Activated CD4-positive, alpha-beta T cell treated with anti-CD3 and anti-CD28 coated beads, Interleukin-2, Interleukin-6, amounts not matched to agents 100 ng/mL and 50 ng/mL, durations not matched to agents 16 hours and 8 hours (primary cell): ENCODE data around the gene ZDHHC13.
"Not testable (repeated sequence)": the region's sequence is repeated elsewhere in the genome, so short reads cannot be mapped to it uniquely, and the experiment has no call there.

Source experiments
- DNase-seq: peaks from one replicate; pipeline ENCODE4 v3.0.0-alpha.2; 2020

ZDHHC13 gene

DNA sequence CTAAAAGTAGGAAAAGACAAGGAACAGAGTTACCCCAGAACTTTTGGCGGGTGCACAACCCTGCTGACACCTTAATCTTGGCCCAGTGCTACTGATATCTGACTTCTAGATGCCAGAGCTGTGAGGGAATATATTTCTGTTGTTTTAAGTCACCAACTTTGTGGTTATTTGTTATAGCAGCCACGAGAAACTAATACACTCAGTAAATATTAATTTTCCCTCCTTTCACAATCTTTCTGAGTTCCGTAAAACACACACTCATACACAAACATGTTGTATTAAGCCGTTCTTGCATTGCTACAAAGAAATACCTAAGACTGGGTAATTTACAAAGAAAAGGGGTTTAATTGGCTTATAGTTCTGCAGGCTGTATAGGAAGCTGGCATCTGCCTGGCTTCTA is 16.1 kb upstream of the ZDHHC13 start:
- no peak for DNase-seq

DNA sequence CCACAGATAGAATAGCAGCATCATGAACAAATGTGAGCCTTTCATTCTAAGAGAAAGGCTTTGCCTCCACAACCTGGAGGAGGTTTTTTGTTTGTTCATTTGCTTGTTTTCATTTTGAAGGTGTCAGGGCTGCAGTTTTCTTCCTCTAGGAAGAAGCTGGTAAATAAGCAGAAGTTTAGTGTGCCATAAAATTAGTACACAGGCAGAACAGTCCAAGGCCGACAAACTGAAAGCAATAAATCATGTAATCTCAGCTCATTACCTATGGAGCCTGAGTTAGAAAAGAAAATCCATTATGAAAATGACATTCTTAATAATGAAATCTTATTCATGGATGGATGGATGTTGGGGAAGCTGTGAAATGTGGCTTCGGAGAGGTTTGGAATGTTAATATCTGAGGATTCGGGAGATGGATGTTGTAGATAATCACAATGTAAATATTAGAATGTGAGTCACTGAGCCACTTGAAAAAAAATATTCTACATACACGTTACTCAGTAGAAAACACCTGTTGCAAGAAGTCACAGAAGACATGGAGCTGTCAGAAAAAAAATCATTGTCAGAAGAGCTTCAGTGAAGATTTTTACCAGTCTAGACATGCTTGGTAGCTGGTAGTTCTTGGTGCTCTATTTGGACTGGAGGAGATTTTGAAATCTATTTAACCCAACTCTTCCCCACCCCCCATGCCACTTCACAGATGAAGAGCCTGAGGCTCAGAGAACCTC is 15.0 kb upstream of the ZDHHC13 start:
- DNase-seq, result no peak

DNA sequence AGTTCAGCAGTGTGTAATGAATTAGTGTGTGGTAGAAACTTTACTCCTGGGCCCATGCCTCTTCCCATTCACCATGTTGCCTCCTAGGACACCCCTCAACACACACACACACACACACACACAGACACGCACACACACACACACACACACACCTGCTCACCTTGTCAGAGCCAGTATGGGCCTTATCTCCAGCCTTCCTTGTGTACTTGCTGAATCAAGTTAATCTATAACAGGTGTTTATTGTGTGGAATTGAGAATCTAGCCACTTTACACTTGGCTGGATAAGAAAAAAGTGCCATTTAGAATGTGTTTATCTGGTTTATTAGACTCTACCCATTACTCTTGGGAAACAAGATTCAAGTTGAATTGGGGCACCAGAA is 14.5 kb upstream of the ZDHHC13 start:
- no peak for DNase-seq

DNA sequence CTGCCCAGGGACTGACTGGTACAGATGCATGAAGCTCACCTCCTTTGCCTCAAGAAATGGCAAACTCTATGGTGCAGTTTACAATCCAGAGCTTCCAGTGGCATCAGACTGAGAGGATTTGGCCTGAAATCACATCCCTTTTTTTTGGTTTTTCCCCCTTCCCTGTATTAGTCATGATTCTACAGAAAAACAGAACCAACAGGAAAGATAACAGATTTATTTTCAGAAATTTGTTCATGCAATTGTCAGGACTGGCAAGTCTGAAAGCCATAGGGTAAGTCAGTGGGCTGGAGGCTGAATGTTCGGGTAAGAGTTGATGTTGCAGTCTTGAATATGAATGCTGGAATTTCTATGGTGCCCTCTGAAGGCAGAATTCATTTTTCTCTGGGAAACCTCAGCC is 12.0 kb upstream of the ZDHHC13 start:
- no peak for DNase-seq

DNA sequence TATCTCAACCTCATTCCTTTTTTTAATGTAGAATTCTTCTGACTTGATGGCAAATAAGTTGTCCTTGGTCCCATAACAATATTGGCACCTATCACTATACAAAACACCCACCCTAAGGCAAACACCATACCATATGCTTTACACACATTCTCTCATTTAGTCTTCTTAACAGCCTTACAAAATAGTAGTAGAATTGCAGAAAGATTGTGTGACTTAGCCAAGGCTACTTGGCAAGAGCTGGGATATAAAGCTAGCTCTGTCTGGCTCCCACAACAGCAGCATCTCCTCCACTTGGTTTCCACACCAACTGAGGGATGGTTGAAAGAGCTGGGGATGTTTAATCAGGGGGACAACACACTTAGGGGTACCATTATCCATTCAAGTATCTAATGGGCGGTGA is 9.8 kb upstream of the ZDHHC13 start:
- DNase-seq, result no peak

DNA sequence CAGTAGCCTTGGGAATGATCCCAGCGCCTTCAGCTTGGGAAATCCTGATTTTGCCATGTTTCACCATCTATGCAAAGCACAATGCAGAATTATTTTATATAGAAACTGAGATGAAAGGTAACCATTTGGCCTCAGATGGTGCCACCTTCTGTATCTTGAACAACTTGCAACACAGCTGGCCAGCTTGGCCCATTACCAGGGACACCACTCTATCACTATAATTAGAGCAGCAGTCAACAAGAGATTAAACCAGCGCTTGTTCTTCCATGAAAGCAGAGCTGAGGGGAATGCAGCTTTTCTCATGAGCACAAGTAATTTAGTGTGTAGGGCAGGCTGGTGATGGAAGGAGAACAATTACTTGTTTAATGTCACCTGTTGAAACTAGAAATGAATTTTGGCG is 6.7 kb upstream of the ZDHHC13 start:
- no peak for DNase-seq

DNA sequence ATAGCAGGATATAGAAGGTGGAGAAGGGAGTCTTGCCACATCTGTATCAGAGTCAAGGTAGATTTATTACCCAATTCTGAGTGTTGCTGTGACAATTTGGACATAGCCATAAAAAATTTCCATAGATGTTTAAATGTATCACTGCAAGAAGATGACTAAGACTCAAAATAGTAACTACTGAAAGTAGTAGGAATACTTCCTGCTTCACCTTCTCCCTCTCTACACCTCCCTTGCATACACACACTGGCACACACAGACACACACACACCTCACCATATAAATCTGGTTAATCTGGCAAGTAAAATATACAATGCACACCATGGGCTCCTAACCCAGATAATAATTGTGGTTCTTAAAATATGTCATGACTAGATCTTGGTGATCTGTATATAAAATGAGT is 5.2 kb upstream of the ZDHHC13 start:
- no peak for DNase-seq

DNA sequence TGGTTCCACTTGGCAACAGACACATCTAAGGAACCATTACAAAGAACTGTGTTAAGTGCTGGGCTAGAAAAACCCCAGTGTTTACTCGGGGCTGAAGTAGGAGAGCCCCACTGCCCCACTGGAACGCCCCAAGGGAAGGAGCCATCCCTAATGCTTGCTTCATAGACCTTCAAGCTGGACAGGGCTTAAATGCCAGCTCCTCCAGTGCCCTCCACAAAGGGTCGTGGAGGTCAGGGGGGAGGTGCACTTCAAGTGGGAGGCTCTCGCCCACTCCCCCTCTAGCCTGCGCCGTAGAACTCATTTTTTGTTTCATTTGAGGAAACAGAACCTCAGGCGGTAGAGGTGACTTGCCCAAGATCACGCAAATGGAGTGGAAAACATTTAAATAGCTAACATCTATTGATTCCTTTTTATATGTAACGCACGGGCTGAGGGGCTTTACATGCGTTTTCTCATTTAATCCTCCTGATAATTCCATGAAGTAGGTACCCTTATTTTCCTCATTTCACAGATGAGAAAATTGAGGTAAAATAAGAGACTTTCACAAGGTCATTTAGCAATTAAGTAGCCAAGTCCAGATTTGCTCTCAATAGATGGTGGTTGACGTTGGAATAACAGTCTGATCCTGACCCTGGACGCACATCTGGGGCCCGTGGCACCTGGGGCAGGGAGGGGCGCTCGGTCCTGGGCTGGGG is 545 bp upstream of the ZDHHC13 start:
- peak; percentile 4 for DNase-seq

DNA sequence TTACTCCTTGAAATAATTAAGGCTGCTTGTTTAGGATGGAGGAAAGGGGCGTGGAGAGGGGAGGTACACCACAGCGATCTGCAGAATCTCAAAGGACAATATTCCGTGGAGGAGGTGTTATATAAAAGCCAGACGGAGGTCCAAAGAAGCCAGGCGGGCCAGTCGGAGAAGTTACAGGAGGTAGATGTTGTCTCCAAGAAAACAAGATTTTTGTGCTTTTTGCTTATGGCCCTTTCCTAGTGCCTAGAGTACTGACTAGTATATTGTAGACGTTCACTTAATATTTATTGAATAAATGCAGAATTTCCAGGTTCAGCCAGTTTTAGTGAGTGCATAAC is 761 bp downstream of the ZDHHC13 start:
- DNase-seq, result no peak

DNA sequence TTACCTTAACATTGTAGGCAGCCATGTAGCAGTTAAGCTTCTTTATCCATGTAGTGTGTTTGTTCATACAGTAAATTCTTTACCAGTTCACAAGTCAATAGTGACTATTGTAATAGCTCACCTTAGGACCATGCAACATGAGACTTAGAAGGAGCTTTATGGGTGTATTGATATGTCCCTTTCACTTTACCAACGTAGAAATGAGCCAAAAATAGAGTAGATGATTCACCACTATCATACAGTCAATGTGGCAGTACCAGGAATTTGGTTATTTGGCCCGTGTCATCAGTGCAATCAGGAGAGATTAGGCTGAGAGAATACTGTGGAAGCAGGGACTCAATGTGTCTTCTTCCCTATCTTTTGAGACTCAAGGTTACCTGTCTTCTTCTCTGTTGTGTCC is 4.7 kb downstream of the ZDHHC13 start:
- DNase-seq, result peak; percentile 35

DNA sequence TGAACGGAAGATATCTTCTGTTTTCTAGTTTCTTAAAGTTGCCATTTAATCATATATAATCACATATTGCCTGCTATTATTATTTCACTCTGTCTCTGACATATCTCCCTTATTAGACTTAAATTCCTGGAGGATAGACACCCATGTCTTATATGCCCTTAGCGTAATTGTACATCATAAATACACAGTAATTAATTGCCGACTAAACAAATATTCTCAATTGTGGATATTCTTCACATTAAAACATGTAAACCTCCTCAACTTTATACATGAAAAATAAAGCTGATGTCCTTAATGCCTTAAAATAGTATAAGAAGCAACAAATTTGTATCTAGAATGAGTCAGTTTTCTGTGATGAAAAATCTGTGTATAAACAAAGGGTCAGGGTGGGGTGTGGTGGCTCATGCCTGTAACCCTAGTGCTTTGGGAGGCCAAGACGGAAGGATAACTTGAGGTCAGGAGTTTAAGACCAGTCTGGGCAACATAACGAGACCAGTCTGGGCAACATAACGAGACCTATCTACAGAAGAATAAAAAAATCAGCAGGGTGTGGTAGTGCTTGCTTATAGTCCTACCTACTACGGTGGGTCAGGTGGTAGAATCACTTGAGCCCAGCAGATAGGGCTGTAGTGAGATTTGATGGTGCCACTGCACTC is 6.1 kb downstream of the ZDHHC13 start:
- no peak for DNase-seq

DNA sequence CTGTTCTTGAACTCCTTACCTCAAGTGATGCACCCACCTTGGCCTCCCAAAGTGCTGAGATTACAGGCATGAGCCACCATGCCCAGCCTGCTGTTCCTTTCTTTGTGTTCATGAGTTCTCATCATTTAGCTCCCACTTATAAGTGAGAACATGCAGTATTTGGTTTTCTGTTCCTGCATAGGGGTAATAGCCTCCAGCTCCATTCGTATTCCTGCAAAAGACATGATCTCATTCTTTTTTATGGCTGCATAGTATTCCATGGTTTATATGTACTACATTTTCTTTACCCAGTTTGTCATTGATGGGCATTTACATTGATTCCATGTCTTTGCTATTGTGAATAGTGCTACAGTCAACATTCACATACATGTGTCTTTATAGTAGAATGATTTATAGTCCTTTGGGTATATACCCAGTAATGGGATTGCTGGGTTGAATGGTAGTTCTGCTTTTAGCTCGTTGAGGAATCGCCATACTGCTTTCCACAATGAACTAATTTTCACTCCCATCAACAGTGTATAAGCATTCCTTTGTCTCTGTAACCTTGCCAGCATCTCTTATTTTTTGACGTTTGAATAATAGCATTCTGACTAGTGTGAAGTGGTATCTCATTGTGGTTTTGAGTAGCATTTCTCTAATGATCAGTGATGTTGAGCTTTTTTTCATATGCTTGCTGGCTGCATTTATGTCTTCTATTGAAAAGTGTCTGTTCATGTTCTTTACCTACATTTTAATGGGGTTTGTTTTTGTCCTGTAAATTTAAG is 9.8 kb downstream of the ZDHHC13 start:
- not testable (repeated sequence) for DNase-seq

DNA sequence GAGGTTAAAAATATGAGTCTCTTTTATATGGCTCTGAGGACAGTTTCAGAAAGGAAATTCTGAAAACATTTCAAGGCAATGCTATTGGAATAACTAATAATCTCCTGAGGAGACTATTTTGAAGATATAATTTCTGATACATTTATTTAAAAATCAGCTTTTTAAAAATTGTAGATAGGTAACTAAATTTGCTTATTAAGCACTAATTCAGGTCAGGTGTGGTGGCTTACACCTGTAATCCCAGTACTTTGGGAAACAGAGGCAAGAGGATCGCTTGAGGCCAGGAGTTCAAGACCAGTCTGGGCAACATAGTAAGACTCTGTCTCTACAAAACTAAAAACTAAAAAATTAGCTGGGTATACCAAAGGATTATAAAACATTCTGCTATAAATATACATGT is 17.0 kb downstream of the ZDHHC13 start:
- no peak for DNase-seq

DNA sequence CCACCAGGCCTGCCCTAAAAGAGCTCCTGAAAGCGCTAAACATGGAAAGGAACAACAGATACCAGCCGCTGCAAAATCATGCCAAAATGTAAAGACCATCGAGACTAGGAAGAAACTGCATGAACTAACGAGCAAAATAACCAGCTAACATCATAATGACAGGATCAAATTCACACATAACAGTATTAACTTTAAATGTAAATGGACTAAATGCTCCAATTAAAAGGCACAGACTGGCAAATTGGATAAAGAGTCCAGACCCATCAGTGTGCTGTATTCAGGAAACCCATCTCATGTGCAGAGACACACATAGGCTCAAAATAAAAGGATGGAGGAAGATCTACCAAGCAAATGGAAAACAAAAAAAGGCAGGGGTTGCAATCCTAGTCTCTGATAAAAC is 19.9 kb downstream of the ZDHHC13 start:
- not testable (repeated sequence) for DNase-seq

DNA sequence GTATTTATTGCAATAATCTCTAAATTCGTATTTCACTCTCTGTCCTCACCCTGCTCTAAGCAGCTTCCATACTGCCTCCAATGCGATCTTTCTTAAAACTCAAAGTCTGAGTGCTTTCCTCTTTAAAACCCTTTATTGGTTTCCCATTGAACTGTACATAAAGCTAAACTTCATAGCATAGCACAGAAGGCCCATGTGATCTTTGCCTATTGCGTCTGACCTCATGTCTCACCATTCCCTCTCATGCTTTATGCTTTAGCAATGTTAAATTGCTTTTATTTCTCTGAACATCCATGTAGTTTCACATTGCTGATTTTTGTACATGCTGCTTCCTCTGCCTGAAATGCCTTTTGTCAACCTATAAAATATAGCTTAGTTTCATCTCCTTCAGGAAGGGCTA is 28.4 kb downstream of the ZDHHC13 start:
- DNase-seq, result no peak

DNA sequence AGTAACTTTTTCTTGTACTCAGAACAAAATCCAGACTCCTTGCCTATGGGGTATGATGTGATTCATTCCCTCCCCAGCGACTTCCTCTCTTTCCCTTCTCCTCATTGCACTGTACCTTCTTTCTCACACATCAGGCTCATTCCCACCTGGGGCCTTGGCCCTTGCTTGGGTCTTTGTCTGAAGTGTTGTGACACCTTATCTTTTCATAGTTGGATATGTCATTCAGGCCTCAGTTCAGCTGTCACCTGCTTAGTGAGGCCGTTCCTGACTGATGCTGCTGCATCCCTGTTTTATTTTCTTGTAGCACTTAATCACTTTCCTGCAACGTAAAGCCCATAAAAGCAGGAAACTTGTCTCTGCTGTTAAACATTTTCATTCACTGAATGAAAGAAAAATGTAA is 39.9 kb downstream of the ZDHHC13 start:
- no peak for DNase-seq

DNA sequence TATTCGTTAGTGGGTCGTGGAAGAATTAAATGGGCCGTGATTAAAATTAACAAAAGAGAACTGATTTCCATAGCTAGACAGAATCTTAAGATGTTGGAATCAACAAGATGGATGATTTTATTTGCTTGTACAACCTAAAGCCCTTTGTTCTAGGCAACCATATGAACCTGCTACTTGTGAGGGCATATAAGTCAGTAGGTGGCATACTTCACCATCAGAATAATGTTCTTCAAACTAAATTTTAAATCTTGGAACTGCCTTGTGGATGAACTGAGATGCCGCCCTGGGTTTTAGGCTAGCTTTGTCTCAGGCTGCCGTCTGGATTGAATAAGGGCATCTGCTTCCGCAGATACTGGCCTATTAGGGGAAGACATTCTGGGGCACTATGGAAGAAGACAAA is 43.9 kb downstream of the ZDHHC13 start:
- no peak for DNase-seq

DNA sequence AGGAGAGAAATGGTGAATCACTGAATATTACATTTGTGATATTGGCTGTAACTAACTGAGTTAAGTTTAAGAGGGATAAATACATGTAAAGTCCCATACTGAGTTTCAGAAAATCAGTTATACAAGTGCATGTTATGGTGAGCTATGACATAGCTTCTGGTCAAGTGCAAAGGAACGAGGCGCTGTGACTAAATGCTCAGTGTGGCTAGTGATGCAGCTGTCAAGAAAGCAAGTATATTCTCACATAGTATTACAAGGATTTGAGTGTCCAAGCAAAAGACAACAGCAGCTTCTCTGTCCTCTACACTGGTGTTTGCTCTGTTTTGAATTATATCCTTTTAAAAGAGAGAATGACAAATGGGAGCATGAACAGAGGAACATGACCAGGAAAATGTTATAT is 44.7 kb downstream of the ZDHHC13 start:
- no peak for DNase-seq

DNA sequence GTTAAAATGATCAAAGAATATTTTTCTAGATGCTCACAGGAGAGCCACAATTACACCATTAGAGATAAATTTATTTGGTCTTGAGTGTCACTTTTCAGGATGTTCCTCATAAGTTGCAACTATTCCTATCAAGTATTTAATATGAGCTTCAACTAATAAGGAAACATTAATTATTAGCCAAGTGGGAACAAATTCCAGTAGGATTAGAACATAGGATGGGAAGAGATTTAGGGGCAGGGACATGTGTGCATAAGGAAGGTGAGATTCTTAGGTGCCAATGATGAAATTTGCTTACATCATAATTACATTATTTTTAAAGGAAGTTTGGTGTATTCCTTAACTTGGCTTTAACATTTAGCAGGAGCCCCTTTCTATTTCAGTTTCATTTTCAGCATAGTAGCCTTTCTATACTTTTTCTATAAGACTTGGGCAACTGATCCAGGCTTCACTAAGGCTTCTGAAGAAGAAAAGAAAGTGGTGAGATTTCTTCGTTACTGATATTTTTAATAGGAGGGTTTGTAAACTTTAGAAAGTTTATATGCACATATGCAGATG is 46.1 kb downstream of the ZDHHC13 start:
- DNase-seq, result no peak

DNA sequence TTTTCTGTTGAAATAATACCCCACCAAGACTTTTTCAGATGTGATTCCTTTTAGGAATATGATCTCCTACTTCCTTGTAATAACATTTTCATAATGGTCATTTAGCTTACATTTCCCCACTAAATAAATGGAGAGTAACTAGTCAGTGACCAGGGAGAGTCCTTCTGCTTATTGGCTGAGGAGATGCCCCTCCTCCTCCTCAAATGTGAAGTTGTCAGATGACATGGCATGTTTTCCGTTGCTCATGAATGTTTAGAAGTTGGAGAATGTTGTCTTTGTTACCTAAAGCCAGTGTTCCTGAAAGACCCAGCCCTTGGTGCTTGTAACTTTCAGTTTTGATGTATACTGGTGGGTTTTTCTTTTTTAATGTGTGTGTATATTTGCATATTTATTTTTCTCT is 46.6 kb downstream of the ZDHHC13 start:
- DNase-seq, result no peak

DNA sequence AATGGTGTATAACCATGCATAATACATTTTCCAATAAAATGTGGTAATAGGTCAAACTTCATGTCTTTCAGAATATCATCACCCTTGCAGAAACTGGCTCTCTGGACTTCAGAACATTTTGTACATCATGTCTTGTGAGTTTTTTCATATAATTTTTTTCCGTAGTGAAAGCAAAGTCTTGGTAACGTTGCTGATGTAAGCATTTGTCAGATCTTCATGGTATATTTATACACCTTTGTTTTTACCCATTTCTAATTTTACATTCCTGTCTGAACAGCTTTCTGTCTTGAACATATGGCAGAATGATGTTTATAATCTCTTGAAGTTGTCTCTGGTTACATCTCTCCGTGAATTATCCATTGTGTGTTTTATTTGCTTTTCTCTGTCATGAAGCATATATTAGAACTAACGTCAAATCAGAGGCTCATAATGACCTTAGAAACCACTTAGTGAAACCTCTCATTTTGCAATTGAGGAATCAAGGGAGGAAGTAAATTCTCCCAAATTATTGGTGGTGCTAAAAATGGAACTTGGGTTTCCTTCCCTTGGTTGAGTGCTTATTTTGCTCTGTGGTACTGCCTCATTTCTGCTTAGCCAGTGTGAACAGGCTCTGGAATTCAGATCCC is 47.4 kb downstream of the ZDHHC13 start:
- no peak for DNase-seq

DNA sequence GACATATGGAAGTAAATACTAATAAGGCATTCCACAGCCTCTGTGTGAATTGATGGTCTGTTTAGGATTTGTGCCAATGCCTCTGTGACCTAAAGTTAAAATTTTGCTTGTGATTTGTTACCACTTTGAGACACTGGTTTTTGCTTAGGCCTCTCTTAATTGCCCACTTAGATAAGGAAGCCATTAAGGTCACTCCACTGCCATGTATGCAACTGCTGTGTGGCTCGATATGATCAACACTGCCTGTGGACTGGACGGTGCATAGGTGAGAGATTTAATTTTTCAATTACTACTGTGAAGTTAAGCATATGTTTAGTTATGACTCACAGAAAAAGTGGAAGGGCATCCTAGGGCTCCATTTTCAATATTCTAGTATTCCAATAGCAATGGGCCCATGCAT is 47.9 kb downstream of the ZDHHC13 start:
- DNase-seq, result no peak

DNA sequence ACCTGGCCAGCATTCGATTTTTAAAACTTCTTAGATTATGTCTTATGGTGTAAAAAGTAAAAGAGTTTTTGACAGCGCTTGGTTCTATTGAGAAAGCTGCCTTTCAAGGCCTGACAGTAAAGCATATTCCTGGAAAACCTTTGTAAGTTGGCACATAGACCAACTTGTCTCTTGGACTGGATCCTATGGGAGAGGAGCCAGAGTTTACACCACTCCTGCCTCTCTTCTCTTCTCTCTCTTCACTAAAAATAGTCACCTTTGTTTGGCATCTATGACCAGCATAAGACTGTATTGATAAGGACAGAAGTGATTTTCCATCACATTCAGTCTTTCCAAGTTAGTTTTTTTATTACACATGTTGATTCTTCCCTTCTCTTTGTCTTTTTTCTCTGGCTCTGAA is 51.1 kb downstream of the ZDHHC13 start:
- no peak for DNase-seq
